Suppressor macrophage treated with lipopolysaccharide for 4 hours (primary cell): ENCODE results near the gene HIPK4.
"Not testable (repeated sequence)": the region's sequence is repeated elsewhere in the genome, so short reads cannot be mapped to it uniquely, and the experiment has no call there.

Experiments used
- DNase-seq: peaks from one replicate; pipeline ENCODE4 v3.0.0-alpha.2; 2020

HIPK4 gene, protein sequence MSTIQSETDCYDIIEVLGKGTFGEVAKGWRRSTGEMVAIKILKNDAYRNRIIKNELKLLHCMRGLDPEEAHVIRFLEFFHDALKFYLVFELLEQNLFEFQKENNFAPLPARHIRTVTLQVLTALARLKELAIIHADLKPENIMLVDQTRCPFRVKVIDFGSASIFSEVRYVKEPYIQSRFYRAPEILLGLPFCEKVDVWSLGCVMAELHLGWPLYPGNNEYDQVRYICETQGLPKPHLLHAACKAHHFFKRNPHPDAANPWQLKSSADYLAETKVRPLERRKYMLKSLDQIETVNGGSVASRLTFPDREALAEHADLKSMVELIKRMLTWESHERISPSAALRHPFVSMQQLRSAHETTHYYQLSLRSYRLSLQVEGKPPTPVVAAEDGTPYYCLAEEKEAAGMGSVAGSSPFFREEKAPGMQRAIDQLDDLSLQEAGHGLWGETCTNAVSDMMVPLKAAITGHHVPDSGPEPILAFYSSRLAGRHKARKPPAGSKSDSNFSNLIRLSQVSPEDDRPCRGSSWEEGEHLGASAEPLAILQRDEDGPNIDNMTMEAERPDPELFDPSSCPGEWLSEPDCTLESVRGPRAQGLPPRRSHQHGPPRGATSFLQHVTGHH

DNA sequence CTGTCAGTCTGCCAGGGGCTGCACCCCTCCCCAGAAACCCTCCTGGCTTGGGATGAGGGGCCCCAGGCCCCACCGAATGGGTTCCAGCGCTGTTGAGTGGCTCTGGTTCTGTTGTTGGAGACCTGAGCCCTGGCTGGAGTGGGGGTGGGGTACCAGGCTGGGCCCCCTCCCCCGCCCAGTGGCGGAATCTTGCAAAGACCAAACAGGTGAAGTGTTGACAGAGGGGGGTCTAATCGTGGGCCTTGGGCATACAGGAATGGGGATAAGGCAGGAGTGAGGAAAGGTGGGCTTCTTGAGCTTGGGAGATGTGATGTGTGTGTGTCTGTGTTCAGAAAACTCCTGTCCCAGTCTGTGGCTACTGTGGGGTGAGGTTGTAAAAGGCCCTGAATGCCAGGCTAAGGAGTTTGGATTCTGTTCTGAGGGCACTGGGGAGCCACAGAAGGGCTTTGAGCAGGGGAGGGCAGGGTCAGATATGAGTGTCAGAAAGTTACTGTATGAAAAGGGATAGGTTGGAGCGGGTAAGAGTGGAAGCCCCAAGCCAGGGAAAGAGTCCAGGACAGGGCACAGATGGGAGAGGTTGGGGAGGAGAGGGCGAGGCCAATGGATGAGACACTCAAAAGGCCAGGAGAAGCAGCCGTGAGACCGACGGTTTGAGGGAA, at the start of gene HIPK4:
Gene HIPK4, minus strand, starts transcription at position 98 of the 659 bp plus-strand sequence. CDS start 279 bp downstream, outside the sequence.
- DNase-seq: no peak

DNA sequence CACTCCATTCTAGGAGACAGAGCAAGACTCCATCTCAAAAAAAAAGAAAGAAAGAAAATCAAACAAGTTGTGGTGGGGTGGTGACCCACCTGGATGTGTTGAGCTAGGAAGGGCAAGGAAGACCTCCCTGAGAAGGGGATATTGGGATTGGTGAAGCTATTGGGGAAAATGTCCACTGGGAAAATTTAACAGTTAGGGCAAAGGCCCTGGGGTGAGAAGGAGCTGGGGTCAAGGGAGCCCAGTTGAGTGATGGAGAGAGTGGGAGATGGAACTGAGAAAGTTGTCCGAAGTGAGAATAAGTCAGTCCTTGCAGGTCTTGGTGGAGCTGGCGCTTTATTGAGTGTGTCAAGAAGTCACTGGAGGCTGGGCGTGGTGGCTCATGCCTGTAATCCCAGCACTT, 48.3 kb upstream of the HIPK4 start:
- DNase-seq: no peak

DNA sequence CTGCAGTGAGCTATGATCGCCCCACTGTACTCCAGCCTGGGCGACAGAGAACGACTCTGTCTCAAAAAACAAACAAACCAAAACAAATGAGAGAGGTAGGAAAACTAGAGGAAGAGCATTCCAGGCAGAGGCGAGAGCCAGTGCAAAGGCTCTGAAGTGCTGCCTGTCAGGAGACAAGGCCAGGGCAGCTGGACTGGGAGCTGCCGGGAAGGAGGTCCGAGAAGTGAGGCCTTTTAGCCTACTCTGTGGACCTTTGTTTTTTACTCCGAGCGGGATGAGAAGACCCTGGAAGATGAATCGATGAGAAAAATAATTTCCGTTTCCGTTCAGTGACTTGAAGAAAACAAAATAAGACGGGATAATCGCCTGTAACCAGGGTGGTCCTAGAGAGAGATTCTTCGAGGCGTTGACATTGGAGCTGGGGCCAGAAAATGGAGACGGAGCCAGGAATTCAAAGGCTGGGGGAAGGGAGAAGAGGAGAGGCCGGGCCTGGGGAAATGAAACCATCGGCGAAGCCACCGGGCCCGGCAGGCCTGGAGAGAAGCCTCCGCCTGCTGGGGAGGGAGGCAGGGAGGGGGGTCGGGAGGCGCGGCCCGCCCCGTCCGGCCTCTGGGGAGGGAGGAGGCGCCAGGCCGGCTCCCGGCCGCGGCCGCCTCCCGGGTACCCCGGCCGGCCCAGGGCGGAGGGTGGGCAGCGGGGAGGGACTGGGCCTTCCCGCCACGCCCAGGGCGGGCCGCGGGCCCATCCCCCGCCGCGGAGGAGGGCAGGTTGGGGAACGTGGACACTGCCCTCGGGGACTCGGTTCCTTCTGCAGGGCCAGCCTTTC, 43.6 kb upstream of the HIPK4 start:
- DNase-seq: peak; percentile 96

DNA sequence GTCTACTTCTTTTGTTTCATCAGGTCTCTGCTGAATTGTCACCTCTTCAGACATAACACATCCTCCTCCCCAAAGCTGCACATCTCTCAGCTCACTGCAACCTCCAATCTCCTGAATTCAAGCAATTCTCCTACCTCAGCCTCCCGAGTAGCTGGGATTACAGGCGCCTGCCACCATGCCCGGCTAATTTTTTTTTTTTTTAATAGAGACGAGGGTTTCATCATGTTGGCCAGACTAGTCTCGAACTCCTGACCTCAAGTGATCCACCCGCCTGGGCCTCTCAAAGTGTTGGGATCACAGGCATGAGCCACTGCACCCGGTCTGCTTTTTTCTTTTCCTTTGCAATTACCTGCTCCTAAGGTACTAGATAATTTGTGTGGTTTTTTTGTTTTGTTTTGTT, 42.8 kb upstream of the HIPK4 start:
- not testable (repeated sequence) for DNase-seq

DNA sequence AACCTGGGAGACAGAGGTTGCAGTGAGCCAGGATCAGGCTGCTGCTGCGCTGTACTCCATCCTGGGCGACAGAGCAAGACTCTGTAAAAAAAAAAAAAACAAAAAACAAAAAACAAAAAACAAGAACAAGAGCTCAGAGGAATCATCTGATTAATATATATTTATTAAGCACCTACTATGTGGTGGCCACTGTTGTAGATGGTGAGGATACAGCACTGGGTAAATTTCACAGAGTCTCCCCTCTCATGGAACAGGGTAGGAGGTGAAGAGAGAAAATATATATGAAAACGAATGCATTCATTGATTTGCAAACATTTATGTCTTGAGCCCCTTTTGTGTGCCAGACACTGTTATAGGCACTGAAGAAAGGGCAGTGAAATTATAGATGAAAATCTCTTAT, 41.7 kb upstream of the HIPK4 start:
- no peak for DNase-seq

DNA sequence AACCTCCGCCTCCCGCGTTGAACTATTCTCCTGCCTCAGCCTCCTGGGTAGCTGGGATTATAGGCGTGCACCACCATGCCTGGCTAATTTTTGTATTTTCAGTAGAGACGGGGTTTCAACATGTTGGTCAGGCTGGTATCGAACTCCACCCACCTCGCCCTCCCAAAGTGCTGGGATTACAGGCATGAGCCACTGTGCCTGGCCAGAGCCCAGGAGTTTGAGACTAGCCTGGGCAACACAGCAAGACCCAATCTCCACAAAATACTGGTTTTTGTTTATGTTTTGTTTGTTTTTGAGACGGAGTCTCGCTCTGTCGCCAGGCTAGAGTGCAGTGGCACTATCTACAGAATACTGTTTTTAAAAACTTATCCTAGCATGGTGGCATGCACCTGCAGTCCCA, 40.3 kb upstream of the HIPK4 start:
- not testable (repeated sequence) for DNase-seq

DNA sequence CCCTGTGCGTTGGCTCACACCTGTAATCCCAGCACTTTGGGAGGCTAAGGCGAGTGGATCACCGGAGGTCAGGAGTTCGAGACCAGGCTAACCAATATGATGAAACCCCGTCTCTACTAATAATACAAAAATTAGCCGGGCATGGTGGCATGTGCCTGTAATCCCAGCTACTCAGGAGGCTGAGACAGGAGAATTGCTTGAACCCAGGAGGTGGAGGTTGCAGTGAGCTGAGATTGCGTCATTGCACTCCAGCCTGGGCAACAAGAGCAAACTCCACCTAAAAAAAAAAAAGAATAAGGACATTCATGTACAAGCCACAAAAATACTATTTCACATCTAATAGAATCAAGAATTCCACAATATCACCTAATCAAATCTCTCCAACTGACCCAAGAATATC, 38.2 kb upstream of the HIPK4 start:
- not testable (repeated sequence) for DNase-seq

DNA sequence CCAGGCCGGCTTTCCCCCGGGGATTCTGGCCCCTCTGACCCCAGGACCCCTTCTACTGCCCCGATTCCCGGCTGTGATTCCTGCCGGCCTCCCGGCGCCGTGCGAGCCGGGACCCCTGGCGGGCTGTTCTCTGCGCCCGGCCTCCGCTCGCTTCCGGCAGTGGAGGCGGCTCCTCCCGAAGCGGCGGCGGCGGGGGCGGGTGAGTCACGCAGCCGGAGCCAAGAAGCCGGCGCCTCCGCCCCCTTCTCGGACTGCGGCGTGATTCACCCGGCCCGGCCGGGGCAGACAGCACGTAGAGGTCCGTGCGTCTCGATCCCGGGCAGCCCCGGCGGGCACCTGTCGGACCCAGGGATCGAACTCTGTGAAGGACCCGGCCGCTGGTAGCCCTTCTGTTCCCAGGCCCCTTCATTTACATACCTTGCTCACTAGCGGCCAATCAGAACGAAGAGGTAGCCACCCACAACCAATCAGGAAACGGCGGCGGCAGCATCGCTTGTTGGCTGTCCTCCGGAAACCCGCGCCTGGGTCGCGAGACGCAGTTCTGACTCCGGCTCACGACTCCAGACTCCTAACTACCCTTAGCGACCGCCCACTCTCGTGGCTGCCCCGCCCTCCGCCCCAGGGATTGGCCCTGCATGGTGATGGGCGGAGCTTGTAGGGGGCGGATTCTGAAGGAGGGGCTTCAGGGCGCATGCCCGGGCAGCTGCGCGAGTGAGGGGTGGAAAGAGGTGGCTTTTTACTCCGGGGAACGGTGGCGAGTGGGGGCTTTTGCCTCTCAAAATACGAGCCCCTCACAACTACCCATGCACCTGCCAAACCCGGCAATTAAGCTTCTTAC, 35.7 kb upstream of the HIPK4 start, which contains the start of gene SERTAD1:
Gene SERTAD1, minus strand, starts transcription at position 543 of the 838 bp plus-strand sequence. CDS start 2,446 bp downstream, outside the sequence.
- DNase-seq: peak; percentile 100

DNA sequence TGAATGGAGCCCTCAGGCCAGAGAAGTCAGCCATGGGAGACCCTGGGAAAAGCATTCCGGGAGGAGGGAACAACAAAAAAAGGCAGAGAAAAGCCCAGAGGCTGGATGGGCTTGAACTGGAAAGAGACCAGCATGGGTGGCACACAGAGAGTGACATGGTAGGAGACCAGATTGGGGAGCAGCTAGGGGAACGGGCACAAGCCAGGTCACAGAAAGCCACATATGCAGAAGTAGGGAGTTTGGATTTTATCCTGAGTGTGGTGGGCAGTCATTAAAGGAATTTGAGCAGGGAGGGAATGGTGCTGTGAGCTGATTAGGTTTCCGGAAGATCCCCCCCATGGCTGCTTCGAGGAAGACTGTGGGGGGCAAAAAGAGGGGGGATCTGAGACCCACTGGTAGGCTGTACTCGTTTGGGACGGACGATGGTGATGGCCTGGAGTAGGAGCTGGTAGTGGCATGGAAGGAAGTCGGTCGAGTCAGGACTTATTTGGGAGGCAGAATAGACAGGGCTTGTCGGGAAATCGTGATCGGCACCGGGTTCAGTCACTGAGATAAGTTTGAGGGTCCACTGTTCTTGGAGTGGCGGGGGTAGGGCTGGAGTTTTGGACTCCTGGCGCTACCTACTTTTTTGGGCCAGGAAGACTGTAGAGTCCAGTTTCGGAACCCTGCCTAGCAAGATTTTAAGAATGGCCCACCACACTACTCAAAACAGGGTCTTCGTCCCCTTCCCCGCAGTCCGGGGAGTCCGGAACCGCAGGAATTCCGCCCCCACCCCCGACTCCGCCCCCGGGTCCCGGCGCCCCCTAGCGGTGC, 34.9 kb upstream of the HIPK4 start:
- DNase-seq: no peak

DNA sequence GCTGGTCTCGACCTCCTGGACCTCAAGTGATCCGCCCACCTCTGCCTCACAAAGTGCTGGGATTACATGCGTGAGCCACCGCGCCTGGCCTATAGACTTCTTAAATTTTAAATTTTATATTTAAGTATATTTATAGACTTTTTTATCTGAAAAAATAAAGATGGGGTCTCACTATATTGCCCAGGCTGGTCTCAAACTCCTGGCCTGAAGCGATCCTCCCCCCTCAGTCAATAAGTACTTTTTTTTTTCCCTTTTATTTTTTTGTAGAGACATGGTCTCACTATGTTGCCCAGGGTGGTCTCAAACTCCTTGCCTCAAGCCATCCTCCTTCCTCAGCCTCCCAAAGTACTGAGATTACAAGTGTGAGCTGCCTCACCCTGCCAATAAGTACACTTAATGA, 34.0 kb upstream of the HIPK4 start:
- DNase-seq: no peak

DNA sequence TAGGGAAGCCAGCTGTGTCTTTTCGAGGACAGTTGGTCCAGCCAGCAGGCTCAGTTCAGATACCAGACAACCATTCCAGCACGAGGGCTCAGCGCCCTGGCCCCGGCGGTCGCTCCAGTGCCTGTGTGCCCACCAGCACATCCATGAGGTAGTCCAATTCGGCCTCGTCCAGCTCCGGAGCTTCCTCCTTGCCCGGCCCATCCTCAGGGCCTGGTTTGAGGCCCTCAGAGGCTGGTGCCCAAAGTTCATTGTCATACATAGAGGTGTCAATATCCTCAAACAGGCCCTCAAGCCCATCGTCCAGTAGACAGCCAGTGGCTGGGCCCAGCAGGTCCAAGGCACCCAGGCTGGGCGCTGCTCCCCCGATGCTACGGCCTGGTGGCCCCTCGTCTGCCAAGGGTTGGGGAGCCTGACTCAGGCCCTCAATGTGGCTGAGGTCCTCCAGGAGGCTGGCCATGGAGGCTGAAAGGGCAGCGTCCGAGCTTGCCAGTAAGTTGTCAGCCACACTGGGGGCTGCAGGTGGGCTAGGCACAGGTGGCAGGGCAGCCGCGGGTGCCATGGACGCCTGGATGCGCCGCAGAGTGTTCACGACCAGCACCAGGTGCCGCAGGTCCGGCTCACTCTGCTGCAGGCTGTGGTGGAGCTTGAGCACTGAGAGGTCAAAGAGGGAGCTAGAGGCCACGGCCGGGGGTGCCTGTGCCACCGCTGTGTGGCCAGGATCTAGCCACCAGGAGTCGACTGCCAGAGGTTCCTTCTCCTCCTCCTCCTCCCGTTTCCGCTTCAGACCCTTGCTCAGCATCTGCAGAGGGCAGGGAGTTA, 33.0 kb upstream of the HIPK4 start:
- DNase-seq: no peak

DNA sequence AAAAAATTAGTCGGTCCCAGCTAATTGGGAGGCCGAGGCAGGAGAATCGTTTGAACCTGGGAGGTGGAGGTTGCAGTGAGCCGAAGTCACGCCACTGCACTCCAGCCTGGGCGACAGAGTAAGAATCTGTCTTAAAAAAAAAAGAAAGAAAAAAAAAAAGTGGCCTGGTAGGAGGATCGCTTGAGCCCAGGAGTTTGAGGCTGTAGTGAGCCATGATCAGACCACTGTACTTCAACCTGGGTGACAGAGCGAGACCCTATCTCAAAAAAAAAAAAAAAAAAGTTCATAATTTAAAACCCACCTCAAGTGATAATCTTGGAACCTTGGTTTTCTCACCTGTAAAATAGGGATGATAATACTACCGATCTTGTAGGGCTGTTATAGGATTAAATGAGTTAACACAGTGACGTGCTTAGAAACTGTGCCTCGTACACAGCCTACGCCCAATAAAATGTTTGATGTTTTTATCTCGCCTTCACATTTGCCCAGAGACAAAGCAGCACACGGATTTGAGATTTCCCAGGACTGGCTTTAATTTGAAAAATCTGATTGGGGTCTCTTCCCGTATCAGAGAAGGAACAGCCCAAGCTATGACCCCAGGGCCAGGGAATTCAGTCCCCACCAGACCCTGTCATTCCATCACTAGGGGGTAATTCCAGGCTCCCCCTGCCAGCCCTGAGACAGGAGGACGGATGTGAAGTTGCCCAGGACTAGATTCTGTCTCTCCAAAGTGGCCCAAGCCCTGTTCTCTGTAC, 32.2 kb upstream of the HIPK4 start:
- DNase-seq: no peak

DNA sequence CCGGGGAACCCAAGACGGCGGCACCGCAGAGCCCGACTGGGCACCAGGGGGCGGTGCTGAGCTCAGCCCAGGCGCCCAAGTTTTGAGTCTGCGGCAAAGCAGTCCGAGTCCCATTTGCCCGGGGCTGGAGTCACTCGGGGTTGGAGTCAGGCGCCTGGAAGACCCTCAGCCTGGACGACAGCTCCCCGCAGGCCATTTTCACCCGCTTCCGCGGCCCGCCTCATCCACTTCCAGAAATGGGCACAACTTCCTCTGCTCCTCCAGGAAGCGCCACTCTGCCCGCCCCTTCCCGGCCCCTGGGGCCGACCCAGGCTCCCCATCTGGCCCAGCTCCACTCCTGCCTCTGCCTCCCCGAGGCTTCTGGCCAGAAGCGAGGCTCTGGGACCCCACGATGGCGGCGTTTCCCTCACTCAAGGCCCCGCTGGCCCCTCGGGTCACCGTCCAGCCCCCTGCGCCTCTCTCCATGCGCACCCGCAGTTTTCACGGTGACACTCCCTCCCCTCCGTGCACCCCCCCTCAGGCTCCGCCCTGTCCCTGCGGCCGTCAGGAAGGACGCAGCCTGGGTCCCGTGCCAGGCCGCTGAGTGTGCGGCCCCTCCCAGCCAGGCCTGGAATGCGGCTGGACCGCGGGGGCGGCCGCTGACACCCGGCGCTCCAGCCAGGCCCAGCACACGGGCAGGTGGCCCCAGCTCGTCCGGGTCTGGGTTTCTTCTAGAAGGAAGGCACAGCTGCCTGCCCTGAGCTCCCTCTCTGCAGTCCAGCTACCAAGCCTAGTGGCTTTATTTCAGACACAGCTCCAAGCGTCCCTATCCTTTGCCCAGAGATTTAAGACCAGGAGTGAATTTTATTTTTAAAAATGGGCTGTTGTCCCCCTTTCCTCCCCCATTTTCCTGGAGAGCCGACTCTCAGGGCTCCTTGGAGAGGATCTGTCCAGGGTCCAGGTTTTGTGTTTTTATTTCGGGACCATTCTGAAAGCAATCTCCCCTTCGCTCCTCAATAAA, 31.1 kb upstream of the HIPK4 start:
- DNase-seq: peak; percentile 93

DNA sequence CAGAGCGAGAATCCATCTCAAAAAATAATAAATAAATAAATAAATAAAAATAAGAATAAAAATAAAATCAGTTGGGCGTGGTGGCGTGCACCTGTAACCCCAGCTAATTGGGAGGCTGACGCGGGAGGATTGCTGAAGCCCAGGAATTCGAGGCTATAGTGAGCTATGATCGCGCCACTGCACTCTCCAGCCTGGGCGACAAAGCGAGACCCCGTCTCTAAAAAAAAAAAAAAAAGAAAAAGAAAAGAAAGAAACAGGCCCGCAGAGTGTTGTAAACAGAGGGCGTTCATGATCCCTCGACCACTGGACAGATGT, 30.4 kb upstream of the HIPK4 start:
- no peak for DNase-seq

DNA sequence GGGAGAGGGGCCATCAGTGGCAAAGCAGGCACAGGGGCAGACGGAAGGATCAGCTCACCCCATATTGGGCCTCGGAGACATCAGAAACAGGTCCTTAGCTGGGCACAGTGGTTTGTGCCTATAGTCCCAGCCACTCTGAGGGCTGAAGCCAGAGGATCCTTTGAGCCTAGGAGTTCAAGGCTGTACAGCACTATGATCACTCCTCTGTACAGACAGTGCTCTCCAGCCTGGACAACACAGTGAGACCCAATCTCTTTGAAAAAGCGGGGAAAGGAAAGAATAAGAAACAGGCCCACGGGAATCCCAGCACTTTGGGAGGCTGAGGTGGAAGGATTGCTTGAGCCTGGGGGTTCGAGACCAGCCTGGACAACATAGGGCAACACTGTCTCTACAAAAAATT, 29.8 kb upstream of the HIPK4 start:
- DNase-seq: no peak

DNA sequence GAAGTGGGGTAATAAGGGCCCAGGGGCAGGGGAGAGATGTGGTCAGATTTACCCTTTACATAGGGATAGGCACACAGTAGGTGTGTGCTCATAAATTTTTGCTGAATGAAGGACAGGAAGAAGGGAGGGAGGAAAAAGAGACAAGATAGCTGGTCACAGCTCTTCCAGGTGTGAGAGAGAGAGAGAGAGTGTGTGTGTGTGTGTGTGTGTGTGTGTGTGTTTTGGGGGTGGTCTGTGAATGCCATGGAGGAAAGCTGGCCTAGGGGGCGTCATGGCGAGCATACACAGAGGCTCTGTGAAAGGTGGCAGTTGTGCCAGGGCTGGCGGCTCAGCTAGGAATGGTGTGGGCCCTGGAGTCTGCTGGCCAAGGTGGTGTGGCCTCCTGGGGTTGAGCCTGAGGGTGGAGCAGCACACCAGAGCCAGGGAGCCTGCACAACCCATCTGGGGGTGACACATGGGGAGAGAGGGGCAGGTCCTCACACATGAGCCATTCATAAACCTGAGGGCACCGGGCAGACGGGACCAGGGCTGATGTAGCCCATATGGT, 29.2 kb upstream of the HIPK4 start:
- no peak for DNase-seq

DNA sequence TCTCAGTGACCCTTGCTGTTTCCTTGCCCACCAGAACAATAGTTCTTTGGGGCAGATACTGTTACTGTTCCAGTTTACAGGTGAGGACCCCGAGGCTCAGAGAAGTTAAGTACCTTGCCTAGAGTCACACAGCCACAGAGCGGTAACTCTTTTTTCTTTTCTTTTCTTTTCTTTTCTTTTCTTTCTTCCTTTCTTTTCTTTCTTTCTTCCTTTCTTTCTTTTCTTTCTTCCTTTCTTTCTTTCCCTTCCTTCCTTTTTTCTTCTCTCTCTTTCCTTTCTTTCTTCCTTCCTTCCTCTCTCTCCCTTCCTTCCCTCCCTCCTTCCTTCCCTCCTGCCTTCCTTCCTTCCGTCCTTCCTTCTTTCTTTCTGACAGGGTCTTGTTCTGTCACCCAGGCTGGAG, 28.1 kb upstream of the HIPK4 start:
- no peak for DNase-seq

DNA sequence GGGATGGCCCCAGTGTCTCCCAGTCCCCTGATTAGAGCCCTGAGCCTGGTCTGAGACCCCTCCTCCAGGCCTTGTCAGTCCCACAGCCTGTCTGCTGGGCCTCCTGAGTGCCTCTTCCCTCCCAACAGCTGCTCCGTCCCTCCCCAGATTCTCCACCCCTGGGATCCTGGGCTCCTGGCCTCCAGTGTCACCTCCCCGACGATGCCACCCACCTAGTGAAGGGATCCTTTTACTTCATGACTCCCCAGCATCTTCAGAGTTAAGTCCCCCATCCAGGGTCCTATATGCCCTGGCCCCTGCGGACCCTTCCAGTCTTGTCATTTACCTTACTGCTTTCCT, 27.6 kb upstream of the HIPK4 start:
- DNase-seq: no peak
